HepG2 (cell line): ENCODE data around the gene SLC4A2. TPM values are rescaled to one million over a fixed set of nuclear protein-coding genes. Genes with fewer than 3 reads are reported as not detected.

Experiments
- HDAC6 ChIP-seq: fragments of 200-600 bp; sonication (generic); IDR thresholded peaks from 2 replicates; pipeline ENCODE4 v1.7.0; 2017; ENCODE audit warnings: mild to moderate bottlenecking, antibody characterized with exemption, low read length, low read depth
- KAT8 ChIP-seq: IDR thresholded peaks from 2 replicates; pipeline ENCODE4 v1.6.1; 2016; ENCODE audit warnings: missing genetic modification reagents, missing compliant biosample characterization
- MLLT10 ChIP-seq: sonication (generic); formaldehyde crosslinking; IDR thresholded peaks from 2 replicates; pipeline ENCODE4 v1.4.0; 2020; ENCODE audit warnings: missing genetic modification reagents
- PBX3 ChIP-seq: sonication (generic); formaldehyde crosslinking; IDR thresholded peaks from 2 replicates; pipeline ENCODE4 v1.8.1; 2023; ENCODE audit warnings: missing genetic modification reagents, inconsistent platforms, borderline replicate concordance
- PTBP1 ChIP-seq: fragments of 200-400 bp; formaldehyde crosslinking; IDR thresholded peaks from 2 replicates; pipeline ENCODE4 v1.6.1; 2018; ENCODE audit warnings: low read length, low read depth; ENCODE audit not compliant: poor library complexity, severe bottlenecking
- SRF ChIP-seq: IDR thresholded peaks from 2 replicates; pipeline ENCODE4 v1.6.1; 2011; ENCODE audit warnings: mild to moderate bottlenecking, low read depth, low read length, moderate library complexity
- ZNF124 ChIP-seq: sonication (generic); formaldehyde crosslinking; IDR thresholded peaks from 2 replicates; pipeline ENCODE4 v1.4.0; 2020; ENCODE audit warnings: missing genetic modification reagents
- ZNF441 ChIP-seq: sonication (generic); formaldehyde crosslinking; IDR thresholded peaks from 2 replicates; pipeline ENCODE4 v1.7.0; 2021; ENCODE audit warnings: missing genetic modification reagents, borderline replicate concordance
- ZNF451 ChIP-seq: sonication (generic); formaldehyde crosslinking; IDR thresholded peaks from 2 replicates; pipeline ENCODE4 v1.5.0; 2020; ENCODE audit warnings: mild to moderate bottlenecking, missing genetic modification reagents
- ZNF567 ChIP-seq: sonication (generic); formaldehyde crosslinking; IDR thresholded peaks from 2 replicates; pipeline ENCODE4 v1.8.1; 2023; ENCODE audit warnings: mild to moderate bottlenecking, missing genetic modification reagents, borderline replicate concordance
- ZNF614 ChIP-seq: IDR thresholded peaks from 2 replicates; pipeline ENCODE4 v1.6.1; 2018; ENCODE audit warnings: missing biosample characterization, missing genetic modification reagents, inconsistent platforms, borderline replicate concordance
- ZNF788 ChIP-seq: sonication (generic); formaldehyde crosslinking; IDR thresholded peaks from 2 replicates; pipeline ENCODE4 v1.5.0; 2020; ENCODE audit warnings: mild to moderate bottlenecking, missing genetic modification reagents, borderline replicate concordance
- polyA plus RNA-seq, 8 experiments: library from polyadenylated mRNA; depleted of rRNA in 3 of 8; stranded (reverse) in 7 of 8; unstranded in 1 of 8; fragments of >200 nt; fragmentation: Illumina TruSeq in 4 of 8; extraction: Trizol in 4 of 8; gene quantifications; 2 replicates each; pipeline versions ENCODE4 v1.2.1 to v1.2.3, GENCODE V29; 2011 to 2016; ENCODE audit warnings: low read depth in 4 of 8, missing spikeins in 1 of 8, mixed read lengths in 1 of 8; ENCODE audit not compliant: insufficient read depth in 1 of 8
- total RNA-seq, 5 experiments: library from RNA; depleted of rRNA; stranded (reverse); fragments of >200 nt; fragmentation: Illumina TruSeq; extraction: Trizol; gene quantifications; 2 replicates each; pipeline ENCODE4 v1.2.3, GENCODE V29; 2016; ENCODE audit warnings: low read depth in 1 of 5
- TF ChIP-seq, protein P1 (sequence below): IDR thresholded peaks from 2 replicates; pipeline ENCODE4 v1.4.0; 2020; ENCODE audit warnings: mild to moderate bottlenecking, missing genetic modification reagents
- TF ChIP-seq, protein P2 (sequence below), 2 experiments: fragments of 450-650 bp in 1 of 2; sonication (generic) in 1 of 2; formaldehyde crosslinking in 1 of 2; IDR thresholded peaks; 2 replicates each; pipeline versions ENCODE4 v1.6.1 to v1.8.0; 2016 to 2022; ENCODE audit warnings: antibody characterized with exemption in 1 of 2, mild to moderate bottlenecking in 1 of 2, missing genetic modification reagents in 1 of 2

SLC4A2 gene
- total and polyA plus RNA-seq, 2 of the 13 experiments (the other 11 are each of a cell fraction or from before 2014, with no cell fraction given): 51.9 to 73.4 TPM

DNA sequence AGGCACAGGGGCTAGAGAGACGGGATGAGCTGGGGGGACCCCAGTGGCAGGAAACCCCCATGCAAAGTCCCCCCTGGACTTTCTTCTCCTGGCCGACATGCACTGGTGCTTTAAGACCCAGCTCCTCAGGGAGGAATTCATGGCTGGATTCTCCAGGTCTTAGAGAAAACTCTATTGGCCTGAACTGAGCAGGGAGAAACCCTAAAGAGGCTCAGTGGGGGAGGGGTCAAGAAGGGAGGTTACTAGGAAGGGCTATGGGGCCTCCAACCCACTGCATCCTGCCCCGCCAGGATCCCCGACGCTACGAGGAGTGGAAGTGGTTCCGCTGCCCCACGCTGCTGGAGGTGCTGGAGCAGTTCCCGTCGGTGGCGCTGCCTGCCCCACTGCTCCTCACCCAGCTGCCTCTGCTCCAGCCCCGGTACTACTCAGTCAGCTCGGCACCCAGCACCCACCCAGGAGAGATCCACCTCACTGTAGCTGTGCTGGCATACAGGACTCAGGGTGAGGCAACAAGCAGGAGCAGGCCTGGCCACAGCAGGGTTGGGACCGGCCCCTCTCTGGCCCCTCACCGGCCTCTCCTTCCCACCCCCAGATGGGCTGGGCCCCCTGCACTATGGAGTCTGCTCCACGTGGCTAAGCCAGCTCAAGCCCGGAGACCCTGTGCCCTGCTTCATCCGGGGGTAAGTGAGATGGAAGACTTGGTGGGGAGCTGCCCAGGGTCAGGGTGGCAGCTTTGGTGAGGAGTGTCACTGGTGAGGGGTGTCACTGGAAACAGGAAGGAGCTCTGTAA lies 48.9 kb upstream of the SLC4A2 start (continued):
- TF ChIP-seq ZNF441 (CRISPR knock-in tag) (no peak; the same call in 1 of the 2 replicates), ZNF451 (no peak), ZNF788 (CRISPR knock-in tag) (0 out of 2 replicates have a peak, but pooled peaks have one; percentile 51), SRF (no peak), PTBP1 (no peak), ZNF567 (CRISPR knock-in tag) (0 out of 2 replicates have a peak, but pooled peaks have one; percentile 56), PBX3 (no peak), HDAC6 (no peak), MLLT10 (CRISPR knock-in tag) (no peak), ZNF614 (CRISPR knock-in tag) (no peak), ZNF124 (CRISPR knock-in tag) (no peak), KAT8 (CRISPR knock-in tag) (0 out of 2 replicates have a peak, but pooled peaks have one; percentile 24)
- TF ChIP-seq, protein P1, sequence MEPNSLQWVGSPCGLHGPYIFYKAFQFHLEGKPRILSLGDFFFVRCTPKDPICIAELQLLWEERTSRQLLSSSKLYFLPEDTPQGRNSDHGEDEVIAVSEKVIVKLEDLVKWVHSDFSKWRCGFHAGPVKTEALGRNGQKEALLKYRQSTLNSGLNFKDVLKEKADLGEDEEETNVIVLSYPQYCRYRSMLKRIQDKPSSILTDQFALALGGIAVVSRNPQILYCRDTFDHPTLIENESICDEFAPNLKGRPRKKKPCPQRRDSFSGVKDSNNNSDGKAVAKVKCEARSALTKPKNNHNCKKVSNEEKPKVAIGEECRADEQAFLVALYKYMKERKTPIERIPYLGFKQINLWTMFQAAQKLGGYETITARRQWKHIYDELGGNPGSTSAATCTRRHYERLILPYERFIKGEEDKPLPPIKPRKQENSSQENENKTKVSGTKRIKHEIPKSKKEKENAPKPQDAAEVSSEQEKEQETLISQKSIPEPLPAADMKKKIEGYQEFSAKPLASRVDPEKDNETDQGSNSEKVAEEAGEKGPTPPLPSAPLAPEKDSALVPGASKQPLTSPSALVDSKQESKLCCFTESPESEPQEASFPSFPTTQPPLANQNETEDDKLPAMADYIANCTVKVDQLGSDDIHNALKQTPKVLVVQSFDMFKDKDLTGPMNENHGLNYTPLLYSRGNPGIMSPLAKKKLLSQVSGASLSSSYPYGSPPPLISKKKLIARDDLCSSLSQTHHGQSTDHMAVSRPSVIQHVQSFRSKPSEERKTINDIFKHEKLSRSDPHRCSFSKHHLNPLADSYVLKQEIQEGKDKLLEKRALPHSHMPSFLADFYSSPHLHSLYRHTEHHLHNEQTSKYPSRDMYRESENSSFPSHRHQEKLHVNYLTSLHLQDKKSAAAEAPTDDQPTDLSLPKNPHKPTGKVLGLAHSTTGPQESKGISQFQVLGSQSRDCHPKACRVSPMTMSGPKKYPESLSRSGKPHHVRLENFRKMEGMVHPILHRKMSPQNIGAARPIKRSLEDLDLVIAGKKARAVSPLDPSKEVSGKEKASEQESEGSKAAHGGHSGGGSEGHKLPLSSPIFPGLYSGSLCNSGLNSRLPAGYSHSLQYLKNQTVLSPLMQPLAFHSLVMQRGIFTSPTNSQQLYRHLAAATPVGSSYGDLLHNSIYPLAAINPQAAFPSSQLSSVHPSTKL (CRISPR knock-in tag): no peak
- TF ChIP-seq, protein P2, sequence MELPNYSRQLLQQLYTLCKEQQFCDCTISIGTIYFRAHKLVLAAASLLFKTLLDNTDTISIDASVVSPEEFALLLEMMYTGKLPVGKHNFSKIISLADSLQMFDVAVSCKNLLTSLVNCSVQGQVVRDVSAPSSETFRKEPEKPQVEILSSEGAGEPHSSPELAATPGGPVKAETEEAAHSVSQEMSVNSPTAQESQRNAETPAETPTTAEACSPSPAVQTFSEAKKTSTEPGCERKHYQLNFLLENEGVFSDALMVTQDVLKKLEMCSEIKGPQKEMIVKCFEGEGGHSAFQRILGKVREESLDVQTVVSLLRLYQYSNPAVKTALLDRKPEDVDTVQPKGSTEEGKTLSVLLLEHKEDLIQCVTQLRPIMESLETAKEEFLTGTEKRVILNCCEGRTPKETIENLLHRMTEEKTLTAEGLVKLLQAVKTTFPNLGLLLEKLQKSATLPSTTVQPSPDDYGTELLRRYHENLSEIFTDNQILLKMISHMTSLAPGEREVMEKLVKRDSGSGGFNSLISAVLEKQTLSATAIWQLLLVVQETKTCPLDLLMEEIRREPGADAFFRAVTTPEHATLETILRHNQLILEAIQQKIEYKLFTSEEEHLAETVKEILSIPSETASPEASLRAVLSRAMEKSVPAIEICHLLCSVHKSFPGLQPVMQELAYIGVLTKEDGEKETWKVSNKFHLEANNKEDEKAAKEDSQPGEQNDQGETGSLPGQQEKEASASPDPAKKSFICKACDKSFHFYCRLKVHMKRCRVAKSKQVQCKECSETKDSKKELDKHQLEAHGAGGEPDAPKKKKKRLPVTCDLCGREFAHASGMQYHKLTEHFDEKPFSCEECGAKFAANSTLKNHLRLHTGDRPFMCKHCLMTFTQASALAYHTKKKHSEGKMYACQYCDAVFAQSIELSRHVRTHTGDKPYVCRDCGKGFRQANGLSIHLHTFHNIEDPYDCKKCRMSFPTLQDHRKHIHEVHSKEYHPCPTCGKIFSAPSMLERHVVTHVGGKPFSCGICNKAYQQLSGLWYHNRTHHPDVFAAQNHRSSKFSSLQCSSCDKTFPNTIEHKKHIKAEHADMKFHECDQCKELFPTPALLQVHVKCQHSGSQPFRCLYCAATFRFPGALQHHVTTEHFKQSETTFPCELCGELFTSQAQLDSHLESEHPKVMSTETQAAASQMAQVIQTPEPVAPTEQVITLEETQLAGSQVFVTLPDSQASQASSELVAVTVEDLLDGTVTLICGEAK (IDR thresholded peaks at IDR 0.05): no peak
- TF ChIP-seq, protein P2 (CRISPR knock-in tag; IDR thresholded peaks at IDR 0.05): no peak
